ENCODE results near the gene PRDM16.

PRDM16 gene

DNA sequence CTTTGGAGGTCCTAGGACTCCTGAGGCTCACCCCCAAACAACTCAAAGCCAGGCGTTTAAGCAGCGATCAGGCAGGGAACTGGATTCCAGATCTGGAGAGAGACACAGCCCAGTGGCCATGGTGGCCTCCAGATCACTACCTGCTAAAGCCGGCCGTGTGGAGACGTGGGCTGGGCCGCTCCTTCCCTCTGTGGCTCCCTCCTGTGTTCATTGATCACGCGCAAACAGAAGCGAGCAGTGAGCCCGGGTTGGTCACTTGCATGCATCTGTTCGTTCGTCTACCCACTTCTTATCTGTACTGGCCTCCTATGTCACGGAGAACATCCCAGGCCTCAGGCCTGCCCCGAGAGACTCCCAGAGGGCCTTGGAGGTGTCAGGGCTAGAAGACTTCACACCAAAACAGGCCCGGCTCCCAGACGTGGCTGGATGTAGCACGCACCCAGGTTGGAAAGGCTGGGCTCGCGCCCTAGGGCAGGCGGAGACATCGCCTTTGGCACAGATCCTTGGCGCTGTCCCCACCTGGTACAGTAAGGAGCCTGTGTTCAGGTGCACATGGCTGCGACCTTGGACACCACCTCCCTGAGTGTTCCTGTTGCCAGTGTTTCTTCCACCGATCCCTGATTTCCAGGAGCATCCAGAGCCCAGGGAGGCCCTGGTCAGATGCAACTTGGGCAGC lies 308.7 kb downstream of the PRDM16 start:
- Histone ChIP-seq H3K4me3 (ENCODE audit: low read length) (no peak overlapping the region), H3K36me3 (ENCODE audit: control insufficient read depth, insufficient read depth, low read length) (no peaks in the 10 kb centered on the region), H3K9ac (ENCODE audit: low read length) (no peak overlapping the region), H3K27ac (ENCODE audit: low read depth, low read length) (no peak overlapping the region), H3K4me1 (ENCODE audit: control insufficient read depth, insufficient read depth, low read length) (no peaks in the 10 kb centered on the region), H3K27me3 (ENCODE audit: control insufficient read depth, insufficient read depth, low read length) (peaks cover 4% of the 10 kb centered on the region)

DNA sequence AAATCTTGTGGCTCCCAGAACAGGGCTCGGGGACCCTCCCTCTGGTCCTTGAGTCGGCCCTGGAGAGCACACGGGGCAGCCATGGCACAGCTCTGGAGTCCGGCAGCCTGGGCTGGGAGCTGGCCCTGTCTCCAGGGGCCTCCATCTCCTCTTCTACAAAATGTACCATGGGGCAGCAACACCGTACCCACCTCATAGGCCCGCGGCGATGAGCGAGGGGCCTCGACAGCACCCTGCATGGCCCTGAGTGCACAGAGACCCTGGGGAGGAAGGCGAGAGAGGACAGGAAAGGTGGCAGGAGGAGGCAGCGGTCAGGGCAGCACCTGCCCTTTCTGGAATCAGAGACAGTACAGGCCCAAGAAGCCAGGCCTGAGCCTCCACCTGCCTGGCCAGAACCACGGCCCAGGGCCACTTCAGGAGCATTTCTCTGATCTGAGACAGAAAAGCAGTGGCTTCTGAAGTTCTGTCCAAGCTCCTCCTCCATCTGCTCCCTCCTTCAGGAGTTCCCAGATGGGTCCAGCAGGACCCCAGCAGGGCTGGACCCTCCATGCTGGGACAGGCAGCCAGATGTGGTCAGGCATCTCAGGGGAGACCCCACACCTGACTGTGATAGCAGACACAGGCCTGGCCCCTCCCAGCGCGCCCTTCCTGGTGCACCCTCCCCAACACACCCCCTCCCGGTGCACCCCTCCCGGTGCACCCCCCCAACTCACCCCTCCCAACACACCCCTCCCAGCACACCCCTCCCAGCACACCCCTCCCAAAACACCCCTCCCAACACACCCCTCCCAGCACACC lies 309.6 kb downstream of the PRDM16 start:
- Histone ChIP-seq H3K27me3 (ENCODE audit: control insufficient read depth, insufficient read depth, low read length) (peaks cover 4% of the 10 kb centered on the region), H3K4me1 (ENCODE audit: control insufficient read depth, insufficient read depth, low read length) (no peaks in the 10 kb centered on the region), H3K36me3 (ENCODE audit: control insufficient read depth, insufficient read depth, low read length) (no peaks in the 10 kb centered on the region), H3K9ac (ENCODE audit: low read length) (no peak overlapping the region), H3K4me3 (ENCODE audit: low read length) (no peak overlapping the region), H3K27ac (ENCODE audit: low read depth, low read length) (no peak overlapping the region)

DNA sequence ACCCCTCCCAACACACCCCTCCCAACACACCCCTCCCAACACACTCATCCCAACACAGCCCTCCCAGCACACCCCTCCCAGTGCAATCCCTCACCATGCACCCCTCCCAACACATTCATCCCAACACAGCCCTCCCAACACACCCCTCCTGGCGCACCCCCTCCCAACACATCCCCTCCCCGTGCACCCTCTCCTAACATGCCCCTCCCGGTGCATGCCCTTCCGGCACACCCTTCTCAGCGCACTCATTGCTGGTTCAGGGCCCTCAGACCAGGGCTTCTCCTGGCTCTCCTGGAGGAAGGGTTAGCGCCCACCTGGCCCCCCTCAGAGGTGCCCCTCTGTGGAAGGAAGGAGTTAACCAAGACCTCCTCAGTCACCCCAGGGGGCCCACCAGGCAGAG lies 310.9 kb downstream of the PRDM16 start:
- H3K9ac ChIP-seq (ENCODE audit: low read length), result no peak overlapping the region
- peaks cover 4% of the 10 kb centered on the region for H3K27me3 ChIP-seq (ENCODE audit: control insufficient read depth, insufficient read depth, low read length)
- no peaks in the 10 kb centered on the region for H3K36me3 ChIP-seq (ENCODE audit: control insufficient read depth, insufficient read depth, low read length)
- H3K27ac ChIP-seq (ENCODE audit: low read depth, low read length), result no peak overlapping the region
- H3K4me3 ChIP-seq (ENCODE audit: low read length), result no peak overlapping the region
- no peaks in the 10 kb centered on the region for H3K4me1 ChIP-seq (ENCODE audit: control insufficient read depth, insufficient read depth, low read length)

DNA sequence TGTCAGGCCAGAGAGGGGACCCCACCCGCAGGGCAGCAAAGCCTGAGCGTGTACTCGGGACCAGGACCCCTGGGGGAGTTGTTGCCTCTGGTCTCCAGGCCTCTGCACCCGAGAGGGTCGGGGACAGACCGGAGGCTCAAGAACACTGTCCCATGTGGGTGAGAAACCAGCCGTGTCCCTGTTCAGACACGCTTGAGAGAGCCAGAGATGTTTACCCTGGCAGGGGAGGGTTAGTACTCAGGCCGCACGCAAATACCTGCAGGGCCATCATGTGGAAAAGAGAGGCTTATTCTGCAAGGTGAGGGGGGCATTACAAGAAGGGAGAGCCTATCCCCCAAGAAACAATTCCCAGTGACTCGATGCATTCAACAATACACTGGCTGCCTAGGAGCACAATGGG lies 311.5 kb downstream of the PRDM16 start:
- no peaks in the 10 kb centered on the region for H3K4me1 ChIP-seq (ENCODE audit: control insufficient read depth, insufficient read depth, low read length)
- no peak overlapping the region for H3K27ac ChIP-seq (ENCODE audit: low read depth, low read length)
- H3K4me3 ChIP-seq (ENCODE audit: low read length), result no peak overlapping the region
- H3K36me3 ChIP-seq (ENCODE audit: control insufficient read depth, insufficient read depth, low read length), result no peaks in the 10 kb centered on the region
- no peak overlapping the region for H3K9ac ChIP-seq (ENCODE audit: low read length)
- H3K27me3 ChIP-seq (ENCODE audit: control insufficient read depth, insufficient read depth, low read length), result peaks cover 4% of the 10 kb centered on the region

DNA sequence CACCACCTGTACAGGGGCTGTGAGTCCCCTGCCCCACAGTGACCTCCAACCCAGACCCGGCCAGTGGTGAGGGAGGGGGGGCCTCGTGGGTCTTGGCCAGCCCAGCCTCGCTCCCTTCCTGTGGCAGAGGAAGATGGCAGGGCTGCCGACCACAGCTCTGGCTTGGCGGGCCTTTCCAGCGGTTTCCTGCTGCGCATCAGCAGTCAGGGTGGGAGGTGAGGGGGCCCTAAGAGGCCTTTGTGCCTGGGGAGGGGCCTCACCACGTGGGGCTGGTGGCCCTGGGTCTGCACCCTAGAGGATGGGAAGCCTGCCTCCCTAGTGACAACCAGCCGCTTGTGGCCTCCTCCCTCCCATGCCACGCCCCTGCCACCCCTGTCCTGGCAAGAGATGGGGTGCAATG lies 312.9 kb downstream of the PRDM16 start:
- Histone ChIP-seq H3K4me1 (ENCODE audit: control insufficient read depth, insufficient read depth, low read length) (no peaks in the 10 kb centered on the region), H3K27me3 (ENCODE audit: control insufficient read depth, insufficient read depth, low read length) (peaks cover 4% of the 10 kb centered on the region), H3K36me3 (ENCODE audit: control insufficient read depth, insufficient read depth, low read length) (no peaks in the 10 kb centered on the region), H3K4me3 (ENCODE audit: low read length) (no peak overlapping the region), H3K9ac (ENCODE audit: low read length) (no peak overlapping the region), H3K27ac (ENCODE audit: low read depth, low read length) (no peak overlapping the region)

DNA sequence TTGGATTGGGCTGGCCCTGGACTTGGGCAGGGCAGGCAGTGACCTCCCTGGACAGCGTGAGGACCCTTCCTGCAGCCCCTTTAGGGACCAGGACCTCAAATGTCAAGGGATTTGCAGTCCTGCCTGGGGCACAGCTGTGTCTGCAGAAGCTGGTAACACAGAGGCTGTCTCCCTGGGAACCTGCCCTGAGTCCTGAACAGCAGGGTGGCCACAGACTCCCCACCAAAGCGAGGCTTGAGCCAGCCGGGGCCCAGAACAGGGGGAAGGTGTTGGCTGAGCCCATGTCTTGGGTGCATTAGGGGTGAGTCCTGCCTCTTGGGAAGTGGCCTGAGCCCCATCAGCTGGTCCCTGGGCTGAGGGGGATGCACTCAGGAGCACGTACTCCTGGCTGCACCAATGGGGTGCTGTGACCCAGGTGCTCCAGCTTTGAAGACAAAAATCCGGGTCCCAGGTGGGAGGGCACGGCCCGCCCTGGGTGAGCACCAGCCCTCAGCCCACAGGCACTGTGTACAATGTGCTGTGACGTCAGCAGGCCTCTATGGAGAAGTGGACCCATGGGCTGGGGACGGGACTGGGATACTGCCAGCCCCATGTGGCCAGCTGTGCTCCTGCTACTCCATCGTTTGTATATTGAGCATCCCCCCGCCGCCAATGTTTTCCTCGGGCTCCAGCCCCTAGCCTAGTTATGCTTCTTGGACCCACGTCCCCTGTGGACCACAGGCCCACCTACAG lies 313.5 kb downstream of the PRDM16 start:
- peaks cover 4% of the 10 kb centered on the region for H3K27me3 ChIP-seq (ENCODE audit: control insufficient read depth, insufficient read depth, low read length)
- no peak overlapping the region for H3K4me3 ChIP-seq (ENCODE audit: low read length)
- no peaks in the 10 kb centered on the region for H3K36me3 ChIP-seq (ENCODE audit: control insufficient read depth, insufficient read depth, low read length)
- no peaks in the 10 kb centered on the region for H3K4me1 ChIP-seq (ENCODE audit: control insufficient read depth, insufficient read depth, low read length)
- H3K9ac ChIP-seq (ENCODE audit: low read length), result no peak overlapping the region
- no peak overlapping the region for H3K27ac ChIP-seq (ENCODE audit: low read depth, low read length)

DNA sequence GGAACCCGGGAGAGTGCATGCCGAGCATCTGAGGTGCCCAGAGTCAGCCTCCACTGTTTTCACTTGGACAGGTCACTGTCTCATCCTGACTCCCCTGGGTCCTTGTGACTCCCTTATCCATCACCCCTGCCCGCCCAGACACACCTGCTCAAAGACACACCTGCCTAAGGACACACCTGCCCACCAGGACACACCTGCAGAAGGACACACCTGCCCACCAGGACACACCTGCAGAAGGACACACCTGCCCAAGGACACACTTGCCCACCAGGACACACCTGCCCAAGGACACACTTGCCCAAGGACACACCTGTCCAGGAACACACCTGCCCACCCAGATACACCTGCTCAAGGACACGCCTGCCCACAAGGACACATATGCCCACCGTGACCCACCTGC lies 314.7 kb downstream of the PRDM16 start:
- no peak overlapping the region for H3K9ac ChIP-seq (ENCODE audit: low read length)
- no peak overlapping the region for H3K27ac ChIP-seq (ENCODE audit: low read depth, low read length)
- H3K36me3 ChIP-seq (ENCODE audit: control insufficient read depth, insufficient read depth, low read length), result no peaks in the 10 kb centered on the region
- no peak overlapping the region for H3K4me3 ChIP-seq (ENCODE audit: low read length)
- peaks cover 4% of the 10 kb centered on the region for H3K27me3 ChIP-seq (ENCODE audit: control insufficient read depth, insufficient read depth, low read length)
- H3K4me1 ChIP-seq (ENCODE audit: control insufficient read depth, insufficient read depth, low read length), result no peaks in the 10 kb centered on the region

DNA sequence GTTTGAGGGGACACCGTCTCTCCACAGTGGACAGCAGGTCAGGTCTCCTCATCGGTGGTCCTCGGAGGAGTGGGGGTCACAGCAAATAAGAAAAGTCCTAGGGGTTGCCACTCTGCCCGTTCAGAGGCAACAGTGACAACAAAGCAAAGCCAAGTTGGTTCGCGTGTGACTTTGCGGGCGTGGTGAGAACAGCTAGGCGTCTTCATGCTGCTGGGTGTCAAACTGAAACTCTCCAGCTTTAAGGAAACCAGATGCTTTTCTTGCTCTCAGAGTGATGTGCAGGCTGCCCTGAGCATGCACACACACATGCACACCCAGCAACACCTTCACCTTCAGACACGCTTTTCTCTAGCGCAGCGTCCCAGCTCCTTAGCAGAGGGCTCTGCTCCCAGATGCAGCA lies 315.4 kb downstream of the PRDM16 start:
- Histone ChIP-seq H3K27me3 (ENCODE audit: control insufficient read depth, insufficient read depth, low read length) (peaks cover 6% of the 10 kb centered on the region), H3K4me1 (ENCODE audit: control insufficient read depth, insufficient read depth, low read length) (no peaks in the 10 kb centered on the region)

DNA sequence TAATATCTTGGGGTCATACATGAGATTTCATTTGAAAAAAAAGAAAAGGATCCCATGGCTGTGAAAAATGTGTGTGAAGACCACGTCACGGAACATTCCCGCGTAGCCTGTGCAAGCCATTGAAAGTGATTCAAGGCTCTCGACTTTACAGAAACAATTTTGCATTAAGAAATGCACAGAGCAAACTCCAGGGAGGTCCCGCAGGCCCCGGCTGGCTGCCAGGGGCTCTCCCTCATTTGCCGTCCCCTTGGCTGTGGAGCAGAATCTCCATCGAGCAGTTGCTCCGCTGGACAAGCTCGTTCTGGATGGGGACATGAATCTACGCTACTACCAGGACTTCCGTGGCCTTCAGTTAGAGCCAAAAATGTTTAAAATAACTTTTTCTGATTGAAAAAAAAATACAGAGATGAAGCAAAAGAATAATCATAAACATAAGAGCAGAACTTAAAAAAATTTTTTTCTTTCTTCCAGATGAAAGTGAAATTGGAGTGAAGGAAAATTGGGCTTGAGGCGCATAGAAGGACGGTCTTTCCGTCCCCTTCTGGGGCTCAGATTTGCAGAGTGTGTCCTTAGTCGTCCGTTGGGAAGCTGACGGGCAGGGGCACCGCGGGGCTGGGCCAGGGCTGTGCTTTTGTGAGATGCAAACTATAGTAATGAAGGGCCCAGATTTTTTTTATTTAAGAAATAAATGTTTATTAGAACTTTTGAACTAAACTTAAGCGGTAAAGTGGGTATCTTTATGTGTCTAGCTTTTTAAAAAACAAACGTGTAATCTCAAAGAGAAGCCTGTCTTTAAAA lies 317.4 kb downstream of the PRDM16 start:
- H3K9ac ChIP-seq (ENCODE audit: low read length), result no peak overlapping the region
- no peaks in the 10 kb centered on the region for H3K36me3 ChIP-seq (ENCODE audit: control insufficient read depth, insufficient read depth, low read length)
- H3K4me1 ChIP-seq (ENCODE audit: control insufficient read depth, insufficient read depth, low read length), result no peaks in the 10 kb centered on the region
- H3K4me3 ChIP-seq (ENCODE audit: low read length), result no peak overlapping the region
- no peak overlapping the region for H3K27ac ChIP-seq (ENCODE audit: low read depth, low read length)
- H3K27me3 ChIP-seq (ENCODE audit: control insufficient read depth, insufficient read depth, low read length), result peaks cover 3% of the 10 kb centered on the region

More for the DNA sequence above, 315.4 kb downstream of the PRDM16 start:
- no peak overlapping the region for H3K4me3 ChIP-seq (ENCODE audit: low read length)
- no peak overlapping the region for H3K9ac ChIP-seq (ENCODE audit: low read length)
- no peaks in the 10 kb centered on the region for H3K36me3 ChIP-seq (ENCODE audit: control insufficient read depth, insufficient read depth, low read length)
- H3K27ac ChIP-seq (ENCODE audit: low read depth, low read length), result no peak overlapping the region

DNA sequence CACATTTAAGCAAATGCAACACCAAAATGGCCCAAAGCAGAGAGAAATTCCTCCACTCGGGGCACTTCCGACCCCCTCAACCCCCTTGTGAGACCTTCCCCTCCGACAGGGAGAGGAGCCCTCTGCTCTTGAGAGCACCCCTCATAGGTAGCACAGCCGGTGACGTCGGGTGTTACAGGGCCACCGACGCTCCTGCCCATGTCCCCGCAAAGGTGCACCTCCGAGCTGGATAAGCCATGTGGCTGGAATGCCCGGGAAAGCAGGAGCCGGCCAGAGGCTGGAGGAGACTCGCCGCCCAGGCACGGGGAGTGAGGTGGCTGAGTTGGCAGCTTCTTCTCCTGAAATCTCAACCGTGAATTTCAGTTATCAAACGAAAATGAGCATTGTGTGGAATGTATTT lies 318.4 kb downstream of the PRDM16 start:
- Histone ChIP-seq H3K9ac (ENCODE audit: low read length) (no peak overlapping the region), H3K27ac (ENCODE audit: low read depth, low read length) (no peak overlapping the region), H3K4me1 (ENCODE audit: control insufficient read depth, insufficient read depth, low read length) (no peaks in the 10 kb centered on the region), H3K36me3 (ENCODE audit: control insufficient read depth, insufficient read depth, low read length) (no peaks in the 10 kb centered on the region), H3K27me3 (ENCODE audit: control insufficient read depth, insufficient read depth, low read length) (peaks cover 10% of the 10 kb centered on the region), H3K4me3 (ENCODE audit: low read length) (no peak overlapping the region)

DNA sequence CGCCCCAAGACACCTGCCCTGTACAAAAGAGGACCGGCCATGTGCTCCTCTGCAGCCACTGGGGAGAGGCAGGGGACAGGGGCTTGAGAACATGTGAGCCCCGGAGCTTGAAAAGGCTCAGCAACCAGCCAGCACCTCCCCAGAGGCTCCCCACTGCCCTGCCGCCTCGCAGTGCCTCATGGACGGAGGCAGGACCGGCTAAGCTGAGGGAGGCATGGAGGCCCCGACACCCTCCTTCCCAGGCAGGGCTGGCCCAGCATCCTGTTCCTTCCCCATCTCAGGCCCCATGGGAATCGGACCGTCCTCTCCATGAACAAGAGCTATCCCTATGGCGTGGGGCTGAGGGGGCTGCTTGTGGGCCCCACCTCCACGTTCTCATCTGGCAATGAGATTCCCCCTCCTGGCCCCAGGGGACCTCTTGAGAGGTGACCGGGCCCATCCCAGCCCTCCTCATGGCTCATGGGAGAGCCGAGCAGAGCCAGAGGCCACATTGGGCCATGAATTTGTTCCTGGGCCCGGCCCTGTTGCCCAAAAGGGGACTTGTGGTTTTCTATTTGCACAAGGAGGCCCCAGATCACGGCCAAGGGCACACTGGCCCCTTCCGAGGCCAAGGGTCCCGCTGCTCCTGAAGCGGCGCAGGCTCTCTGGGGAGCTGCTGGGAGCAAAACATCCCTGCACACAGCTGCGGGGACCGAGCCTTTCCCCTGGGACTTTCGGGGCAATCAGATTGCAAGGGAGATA lies 320.3 kb downstream of the PRDM16 start:
- Histone ChIP-seq H3K36me3 (ENCODE audit: control insufficient read depth, insufficient read depth, low read length) (no peaks in the 10 kb centered on the region), H3K4me1 (ENCODE audit: control insufficient read depth, insufficient read depth, low read length) (peaks cover 3% of the 10 kb centered on the region), H3K27ac (ENCODE audit: low read depth, low read length) (no peak overlapping the region), H3K9ac (ENCODE audit: low read length) (no peak overlapping the region), H3K4me3 (ENCODE audit: low read length) (no peak overlapping the region), H3K27me3 (ENCODE audit: control insufficient read depth, insufficient read depth, low read length) (peaks cover 19% of the 10 kb centered on the region)

Data from rectal smooth muscle tissue (tissue), 1 donor.